HL-60/S4 (cell line): ENCODE results near the gene HRNR.

Source experiments
- in situ Hi-C: fragments of 300-500 bp; cut with MboI; formaldehyde crosslinking; loops from 2 replicates; pipeline ENCODE4 v1.14.3; 2022; ENCODE audit warnings: low sequenced_read_pairs

Gene HRNR

DNA sequence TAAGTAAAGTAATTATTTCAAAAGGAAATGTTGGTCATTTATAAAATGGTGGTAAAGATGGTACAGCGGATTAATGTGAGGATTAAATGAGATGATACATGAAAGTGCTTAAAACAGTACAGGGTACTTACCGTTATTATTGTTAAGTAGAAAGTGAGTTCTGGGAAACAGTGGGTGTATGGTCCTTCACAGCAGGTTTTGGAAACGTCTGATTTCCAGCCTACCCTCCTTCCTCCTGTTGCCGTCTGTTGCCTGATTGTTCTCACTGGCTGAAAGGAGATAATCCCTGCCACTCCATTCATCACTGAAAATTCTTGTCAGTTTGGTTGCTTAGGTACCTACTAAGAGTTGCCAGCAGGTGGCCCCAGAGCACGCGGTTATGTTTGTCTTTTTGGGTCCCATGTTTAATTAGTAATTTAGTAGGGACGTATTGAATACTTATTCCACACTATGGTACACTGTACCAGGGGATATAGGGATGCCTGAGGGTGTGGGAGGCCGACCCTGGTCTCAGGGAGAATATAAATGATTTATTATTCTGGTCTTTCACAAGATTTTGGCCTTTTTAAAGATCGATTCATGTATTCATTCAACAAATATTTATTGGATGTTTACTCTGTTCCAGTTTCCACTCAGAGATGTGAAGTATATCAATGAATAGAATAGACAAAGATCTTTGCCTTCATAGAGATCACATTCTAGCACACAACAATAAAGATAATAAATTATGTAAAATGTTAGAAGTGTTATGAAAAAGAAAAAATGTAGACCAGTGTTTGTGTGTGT is 34.1 kb downstream of the HRNR start:
- in situ Hi-C loops, result loop anchor here (5.0 to 10.0 kb wide), 2 partner anchors 138 to 255 kb away; no protein-coding TSS in a partner anchor

GRCh38 chr1:152188673-152189591 is 35.1 kb downstream of the HRNR start:
- in situ Hi-C loops, result loop anchor here (5.0 kb wide), 1 partner anchor 137 kb away; no protein-coding TSS in a partner anchor

DNA sequence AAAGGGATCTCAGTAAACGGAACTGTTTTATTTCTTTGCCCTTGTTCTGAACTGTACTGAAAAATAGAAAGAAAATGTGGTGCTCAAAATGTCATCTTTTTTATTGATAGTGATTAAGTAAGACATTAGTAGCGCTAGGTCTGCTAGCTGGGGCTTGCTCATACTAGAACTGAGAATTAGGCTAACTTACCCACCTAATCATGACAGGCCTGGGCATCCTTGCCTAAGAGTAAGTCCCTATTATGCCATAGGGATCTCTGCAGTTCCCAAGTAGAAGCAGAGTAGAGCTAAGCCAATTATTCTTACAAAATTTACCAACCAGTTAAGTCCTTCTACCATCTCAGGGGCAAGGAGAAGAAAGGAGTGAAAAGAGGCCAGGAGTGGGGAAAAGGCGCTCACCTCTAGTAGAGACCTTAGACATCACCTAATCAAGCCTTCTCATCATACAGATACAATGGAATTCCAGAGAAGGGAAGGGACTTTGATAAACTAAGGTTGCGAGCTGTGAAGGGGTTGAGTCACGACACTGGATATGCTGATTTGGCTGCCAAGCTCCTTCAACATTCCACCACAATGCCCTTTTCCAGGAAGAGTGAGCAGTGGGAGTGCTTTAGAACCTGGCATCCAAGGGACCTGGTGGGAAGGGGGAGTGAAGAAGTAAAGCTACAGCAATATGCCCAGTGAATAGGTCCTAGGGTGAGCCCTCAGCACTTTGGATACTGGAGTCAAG is 37.3 kb downstream of the HRNR start:
- in situ Hi-C loops, result loop anchor here (5.0 kb wide), 1 partner anchor 134 kb away; no protein-coding TSS in a partner anchor

DNA sequence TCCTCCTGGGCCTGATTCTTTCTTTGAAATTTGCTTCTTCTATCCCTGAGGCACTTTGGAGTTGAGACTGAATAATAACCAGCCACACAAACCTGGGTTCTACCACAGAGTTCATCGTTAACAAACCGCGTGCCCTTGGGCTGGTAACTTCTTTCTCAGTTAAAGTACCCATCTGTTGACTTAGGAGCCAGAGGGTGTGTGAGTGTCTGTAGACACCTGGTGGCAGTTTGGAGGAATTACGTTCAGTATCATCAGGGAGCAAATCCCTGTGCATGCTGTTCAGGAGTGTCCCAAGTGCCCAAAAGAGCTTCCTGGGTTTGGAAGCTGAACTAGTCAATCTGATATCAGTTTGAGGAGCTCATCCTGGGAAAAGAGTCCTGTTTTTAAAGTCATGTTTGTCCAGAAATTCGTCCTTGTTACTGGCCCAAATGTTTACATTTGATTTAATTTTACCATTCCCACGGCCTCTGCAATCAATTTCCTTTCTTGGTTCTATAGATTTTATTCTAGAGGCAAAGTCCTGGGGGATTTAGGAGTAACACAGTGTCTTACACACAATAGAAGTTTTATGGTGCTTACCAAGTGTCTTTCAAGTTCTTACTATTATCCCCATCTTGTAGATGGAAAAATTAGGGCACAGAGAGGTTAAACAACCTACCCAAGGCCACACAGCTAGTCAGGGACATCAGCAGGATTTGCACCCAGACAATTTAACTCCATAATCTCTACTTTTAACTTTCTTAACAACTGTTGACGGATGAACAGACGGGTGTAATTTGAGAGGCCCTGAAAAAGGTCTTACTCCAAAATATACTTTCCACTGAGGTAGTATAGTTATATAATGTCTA is 38.2 kb downstream of the HRNR start:
- in situ Hi-C loops, result loop anchor here (5.0 kb wide), 1 partner anchor 133 kb away; no protein-coding TSS in a partner anchor

DNA sequence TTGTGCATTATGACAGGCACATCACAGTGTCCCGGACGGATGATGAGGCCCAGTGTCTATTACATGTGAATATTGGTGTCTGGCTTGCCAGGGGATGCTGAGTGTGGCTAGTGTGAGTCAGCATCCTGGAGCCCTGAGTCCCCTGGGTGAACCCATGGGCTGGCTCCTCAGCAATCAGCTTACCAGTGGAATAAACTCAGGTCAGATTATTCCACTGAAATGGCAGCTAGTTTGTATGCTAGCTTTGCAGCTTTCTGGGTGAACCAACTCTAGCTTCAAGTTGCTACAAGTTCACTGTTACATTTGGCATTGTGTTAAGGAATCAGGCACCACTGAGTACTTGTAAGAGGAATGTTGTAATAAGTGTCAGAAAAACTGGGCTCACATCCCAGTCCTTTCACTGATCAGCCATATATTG is 41.0 kb downstream of the HRNR start:
- in situ Hi-C loops, result no loop called here

GRCh38 chr1:152182431-152182830 is 41.6 kb downstream of the HRNR start:
- in situ Hi-C loops, result no loop called here

- in situ Hi-C loops, result no loop called here
Observed at GRCh38 chr1:152179566-152179965, 44.4 kb downstream of the HRNR start.

DNA sequence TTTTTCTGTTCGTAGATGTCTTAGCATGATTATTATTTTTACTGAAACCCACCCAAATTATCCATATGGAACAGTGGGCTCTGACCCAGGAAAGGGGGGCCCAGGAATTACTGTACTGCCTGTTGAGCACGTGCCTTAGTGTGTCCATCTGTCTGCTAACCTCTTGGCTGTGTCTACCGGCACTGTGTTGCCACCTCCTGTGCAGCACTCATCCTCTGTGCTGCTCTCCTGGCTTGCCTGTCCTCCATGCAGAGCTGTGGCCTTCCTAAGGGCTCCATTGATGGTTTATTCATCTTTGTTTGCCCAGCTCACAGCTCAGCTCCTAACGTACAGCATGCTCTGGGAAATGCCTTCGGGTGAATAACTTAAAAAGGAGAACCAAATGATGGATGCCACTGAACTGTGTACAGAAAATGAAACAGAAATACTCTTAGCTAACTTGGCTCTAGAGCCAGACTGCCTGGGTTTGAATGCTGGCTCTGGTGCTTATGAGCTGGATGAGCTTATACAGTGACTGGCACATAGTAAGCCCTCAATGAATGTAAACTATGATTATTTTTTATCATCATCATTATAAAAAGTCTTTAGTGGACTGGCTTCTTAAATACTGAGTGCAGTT is 53.6 kb downstream of the HRNR start:
- in situ Hi-C loops, result no loop called here

GRCh38 chr1:152169366-152170025 is 54.5 kb downstream of the HRNR start:
- in situ Hi-C loops, result no loop called here

DNA sequence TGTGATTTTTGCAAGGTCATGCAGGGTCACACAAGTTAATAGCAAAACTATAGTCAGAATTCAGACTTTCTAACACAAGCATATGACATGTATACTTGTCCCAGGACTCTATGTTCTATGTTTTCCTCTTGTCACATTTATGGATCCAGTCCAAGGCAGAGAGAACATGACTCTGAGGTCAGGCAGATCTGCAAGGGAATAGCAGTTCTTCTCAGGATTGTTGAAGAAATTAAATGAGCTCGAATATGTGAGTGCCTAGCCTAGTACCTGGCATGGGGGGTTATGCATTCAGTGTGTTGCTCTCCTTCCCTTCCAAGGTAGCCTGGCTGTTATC is 55.5 kb downstream of the HRNR start:
- in situ Hi-C loops, result no loop called here

- in situ Hi-C loops, result no loop called here
Observed at GRCh38 chr1:152167835-152168534, 56.0 kb downstream of the HRNR start.

DNA sequence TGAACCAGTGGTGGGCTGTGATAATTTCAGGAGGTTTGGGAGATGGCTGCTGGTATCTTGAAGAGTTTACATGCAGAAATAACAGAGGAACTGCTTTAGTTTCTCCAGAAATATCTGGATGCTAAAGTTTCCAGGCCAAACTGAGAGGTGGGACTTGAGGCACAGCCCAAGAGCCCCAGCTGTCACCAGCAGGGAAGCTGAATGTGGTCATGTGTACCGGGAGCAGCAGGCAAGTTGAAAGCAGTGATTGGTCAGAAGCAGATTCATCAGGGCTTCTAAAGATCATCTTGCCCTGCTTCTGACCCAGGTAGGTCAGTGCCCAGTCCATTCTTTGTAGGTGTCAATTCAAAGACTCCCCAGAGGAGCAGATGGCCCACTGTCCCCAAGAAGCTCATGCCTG is 57.0 kb downstream of the HRNR start:
- in situ Hi-C loops, result no loop called here

DNA sequence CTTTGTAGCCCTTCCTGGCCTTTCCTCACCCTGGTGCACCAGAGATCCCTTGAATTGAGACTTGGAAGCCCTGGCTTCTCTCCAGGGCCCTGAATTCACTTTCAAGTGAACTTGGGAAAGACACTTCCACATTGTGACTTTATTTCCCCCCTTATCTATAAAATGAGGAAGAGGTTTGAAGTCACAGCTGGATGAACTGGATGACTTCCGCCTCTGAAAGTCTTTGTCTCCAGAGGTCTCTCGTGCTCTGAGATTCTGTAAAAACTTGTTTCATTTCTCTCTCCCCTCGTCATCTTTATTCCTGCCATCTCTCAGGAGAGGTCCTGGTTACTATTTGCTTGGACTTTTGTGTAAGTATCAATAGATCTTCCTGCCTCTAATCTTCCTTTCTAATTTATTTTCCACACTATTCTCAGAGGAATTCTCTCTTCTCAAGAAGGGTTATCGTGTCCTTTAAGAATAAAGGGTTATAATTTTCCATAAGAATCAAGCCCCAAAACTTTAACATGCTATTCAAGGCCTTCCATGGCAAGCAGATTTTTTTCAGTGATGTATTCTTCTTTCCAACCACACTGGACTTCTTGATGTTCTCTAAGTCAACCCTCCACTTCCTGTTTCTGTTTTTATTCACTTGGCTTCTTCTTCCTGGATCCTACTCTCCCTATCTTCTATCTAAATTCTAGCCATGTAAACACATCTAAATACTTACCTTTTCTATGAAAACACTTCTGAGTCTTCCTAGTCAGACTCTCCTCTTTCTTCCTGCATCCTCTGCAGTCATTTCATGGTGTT is 58.5 kb downstream of the HRNR start:
- in situ Hi-C loops, result no loop called here

- in situ Hi-C loops, result no loop called here
Observed at GRCh38 chr1:152164517-152165136, 59.4 kb downstream of the HRNR start.

- in situ Hi-C loops, result no loop called here
Observed at GRCh38 chr1:152162792-152163463, 61.1 kb downstream of the HRNR start.
